8988T (cell line): ENCODE data around the gene FXYD7.
"Not testable (repeated sequence)": the region's sequence is repeated elsewhere in the genome, so short reads cannot be mapped to it uniquely, and the experiment has no call there.

Experiments used
- DNase-seq: peaks from one replicate; pipeline ENCODE4 v3.0.0; 2011

Gene FXYD7

GRCh38 chr19:35146746-35147459 lies 3.8 kb downstream of the FXYD7 start:
- no peak for DNase-seq

GRCh38 chr19:35149463-35149862 lies 6.4 kb downstream of the FXYD7 start:
- no peak for DNase-seq

DNA sequence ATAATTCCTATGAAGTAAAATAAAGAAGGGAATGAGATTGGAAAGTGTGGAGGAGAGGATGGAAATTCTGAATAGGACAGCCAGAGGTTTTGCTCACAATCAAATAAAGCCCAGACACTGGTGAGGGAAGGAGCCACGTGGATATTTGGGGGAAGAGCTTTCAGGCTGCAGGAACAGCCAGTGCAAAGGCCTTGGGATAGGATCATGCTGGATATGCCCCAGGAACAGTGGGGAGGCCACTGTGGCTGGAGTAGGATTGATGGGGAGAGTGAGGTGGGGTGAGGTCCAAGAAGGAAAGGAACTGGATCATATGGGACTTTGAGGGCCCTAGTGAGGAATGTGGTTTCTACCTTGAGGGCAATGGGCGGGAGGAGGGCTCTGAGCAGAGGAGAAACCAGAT lies 7.4 kb downstream of the FXYD7 start:
- no peak for DNase-seq

DNA sequence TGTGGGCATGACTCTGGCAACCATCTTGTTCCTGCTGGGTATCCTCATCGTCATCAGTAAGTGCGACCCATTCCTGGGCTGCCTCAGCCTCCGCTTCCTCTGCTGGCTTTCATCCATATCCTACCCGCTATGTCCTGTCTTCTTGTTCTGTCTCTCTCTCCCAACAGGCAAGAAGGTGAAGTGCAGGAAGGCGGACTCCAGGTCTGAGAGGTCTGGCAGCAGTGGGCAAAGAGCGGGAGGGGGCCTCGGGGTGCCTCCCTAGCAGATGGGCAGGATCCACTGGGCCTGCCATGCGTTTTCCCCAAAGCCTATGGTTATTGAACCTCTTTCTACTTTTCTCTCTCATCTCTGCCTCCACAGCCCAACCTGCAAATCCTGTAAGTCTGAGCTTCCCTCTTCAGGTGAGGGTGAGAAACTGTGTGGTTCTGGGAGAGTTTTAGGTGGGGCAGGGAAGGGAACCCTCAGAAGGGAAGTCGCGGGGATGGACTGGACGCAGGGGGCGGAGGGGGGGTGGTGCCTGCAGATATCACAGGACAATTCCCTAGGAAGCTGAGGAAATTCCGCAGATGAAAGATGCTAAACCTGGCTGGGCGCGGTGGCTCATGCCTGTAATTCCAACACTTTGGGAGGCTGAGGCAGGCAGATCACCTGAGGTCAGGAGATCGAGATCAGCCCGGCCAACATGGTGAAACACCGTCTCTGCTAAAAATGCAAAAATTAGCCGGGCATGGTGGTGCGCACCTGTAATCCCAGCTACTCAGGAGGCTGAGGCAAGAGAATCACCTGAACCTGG lies 8.4 kb downstream of the FXYD7 start:
- DNase-seq, result no peak

DNA sequence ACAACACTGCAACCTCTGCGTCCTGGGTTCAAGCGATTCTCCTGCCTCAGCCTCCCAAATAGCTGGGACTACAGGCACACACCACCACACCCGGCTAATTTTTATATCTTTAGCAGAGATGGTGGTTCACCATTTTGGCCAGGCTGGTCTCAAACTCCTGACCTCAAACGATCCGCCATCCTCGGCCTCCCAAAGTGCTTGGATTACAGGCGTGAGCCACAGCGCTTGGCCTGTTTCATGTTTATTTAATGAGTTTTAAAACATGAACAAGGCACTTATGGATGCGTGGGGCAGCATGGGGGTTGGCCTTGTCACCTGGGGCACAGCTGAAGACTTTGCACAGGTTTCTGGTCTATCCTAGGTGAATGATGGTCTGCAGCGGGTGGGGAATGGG lies 10.1 kb downstream of the FXYD7 start:
- not testable (repeated sequence) for DNase-seq

- peak; percentile 87 for DNase-seq
These were observed 10.9 kb downstream of the FXYD7 start for GRCh38 chr19:35153701-35154524.

GRCh38 chr19:35154525-35155406 lies 11.7 kb downstream of the FXYD7 start, which contains the start of gene FXYD5:
Gene FXYD5, plus strand, starts transcription at chr19:35154735. Its CDS starts 816 bp downstream, at chr19:35155551.
- peak; percentile 85 for DNase-seq

GRCh38 chr19:35155441-35155840 lies 12.4 kb downstream of the FXYD7 start:
- DNase-seq, result no peak

DNA sequence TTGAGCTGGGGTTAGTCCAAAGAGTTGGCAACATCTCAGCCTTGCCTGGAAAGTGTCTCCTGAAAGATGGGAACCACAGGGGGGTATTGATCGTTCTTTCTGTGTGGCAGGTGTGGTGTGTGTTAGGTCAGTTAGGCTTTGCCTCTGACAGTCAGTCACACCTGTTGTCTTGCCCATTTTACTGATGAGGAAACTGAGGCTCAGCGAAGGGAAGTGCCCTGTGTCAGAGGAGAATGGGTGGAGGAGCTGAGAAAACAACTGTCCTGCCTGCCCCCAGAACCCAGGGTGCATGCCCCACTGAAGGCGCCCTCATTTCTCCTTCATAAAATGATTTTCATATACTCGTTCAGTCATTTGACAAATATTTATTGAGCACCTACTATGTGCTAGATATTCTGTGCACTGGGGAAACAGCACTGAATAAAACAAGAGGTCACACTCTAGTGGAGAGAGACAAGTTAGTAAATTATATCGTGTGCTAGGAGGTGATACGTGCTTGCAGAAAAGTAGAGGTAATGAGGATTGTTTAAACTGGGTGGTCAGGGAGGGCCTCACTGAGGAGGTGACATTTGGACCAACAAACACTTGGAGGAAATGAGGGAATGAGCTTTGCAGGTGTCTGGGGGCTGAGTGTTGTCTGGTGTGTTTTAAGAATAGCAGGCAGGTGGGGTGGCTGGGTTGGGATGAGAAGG lies 13.1 kb downstream of the FXYD7 start:
- DNase-seq, result no peak

DNA sequence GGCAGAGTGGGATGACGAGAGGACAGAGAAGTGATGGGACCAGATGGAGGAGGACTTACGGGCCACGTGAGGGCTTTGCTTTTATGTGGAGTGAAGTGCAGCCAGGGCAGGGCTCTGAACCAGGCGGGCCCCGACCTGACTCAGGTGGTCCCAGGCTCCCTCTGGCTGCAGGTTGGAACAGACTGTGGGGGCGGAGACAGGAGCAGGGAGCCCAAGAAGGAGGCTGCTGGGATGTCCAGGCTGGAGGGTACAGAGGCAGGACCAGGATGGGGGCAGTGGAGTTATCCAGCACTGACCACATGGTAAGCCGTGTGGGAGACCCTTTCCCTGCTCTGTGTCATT lies 13.6 kb downstream of the FXYD7 start:
- no peak for DNase-seq

DNA sequence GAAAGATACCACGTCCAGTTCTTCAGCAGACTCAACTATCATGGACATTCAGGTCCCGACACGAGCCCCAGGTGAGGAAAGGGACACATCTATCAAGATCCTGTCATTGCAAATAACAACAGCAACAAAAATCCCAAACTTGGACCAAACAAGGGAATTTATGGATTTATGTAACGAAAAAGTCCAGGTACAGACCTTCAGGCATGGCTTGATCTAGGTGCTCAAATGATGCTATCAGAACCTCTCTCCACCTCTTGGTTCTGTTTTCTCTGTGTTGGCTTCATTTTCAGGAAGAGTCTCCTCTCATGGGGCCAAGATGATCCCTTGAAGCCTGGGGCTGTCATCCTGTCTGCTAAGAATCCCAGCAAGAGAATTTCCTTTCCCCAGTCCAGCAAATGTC lies 14.4 kb downstream of the FXYD7 start:
- DNase-seq, result no peak

DNA sequence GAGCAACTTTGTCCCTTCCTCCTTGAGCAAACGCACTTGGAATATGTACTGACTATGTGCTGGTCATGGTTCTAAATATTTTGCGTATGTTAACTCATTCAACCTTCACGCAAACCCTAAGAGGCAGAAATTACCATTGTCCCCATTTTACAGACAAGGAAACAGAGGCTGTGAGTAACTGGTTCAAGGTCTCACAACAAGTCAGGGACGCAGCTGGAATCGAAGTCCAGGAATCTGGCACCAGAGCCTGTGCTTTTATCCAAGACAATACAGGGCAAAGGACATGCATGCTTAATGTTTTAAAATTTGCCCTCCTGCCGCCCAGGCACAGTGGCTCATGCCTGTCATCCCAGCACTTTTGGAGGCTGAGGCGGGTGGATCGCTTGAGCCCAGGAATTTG lies 16.6 kb downstream of the FXYD7 start:
- DNase-seq, result no peak

DNA sequence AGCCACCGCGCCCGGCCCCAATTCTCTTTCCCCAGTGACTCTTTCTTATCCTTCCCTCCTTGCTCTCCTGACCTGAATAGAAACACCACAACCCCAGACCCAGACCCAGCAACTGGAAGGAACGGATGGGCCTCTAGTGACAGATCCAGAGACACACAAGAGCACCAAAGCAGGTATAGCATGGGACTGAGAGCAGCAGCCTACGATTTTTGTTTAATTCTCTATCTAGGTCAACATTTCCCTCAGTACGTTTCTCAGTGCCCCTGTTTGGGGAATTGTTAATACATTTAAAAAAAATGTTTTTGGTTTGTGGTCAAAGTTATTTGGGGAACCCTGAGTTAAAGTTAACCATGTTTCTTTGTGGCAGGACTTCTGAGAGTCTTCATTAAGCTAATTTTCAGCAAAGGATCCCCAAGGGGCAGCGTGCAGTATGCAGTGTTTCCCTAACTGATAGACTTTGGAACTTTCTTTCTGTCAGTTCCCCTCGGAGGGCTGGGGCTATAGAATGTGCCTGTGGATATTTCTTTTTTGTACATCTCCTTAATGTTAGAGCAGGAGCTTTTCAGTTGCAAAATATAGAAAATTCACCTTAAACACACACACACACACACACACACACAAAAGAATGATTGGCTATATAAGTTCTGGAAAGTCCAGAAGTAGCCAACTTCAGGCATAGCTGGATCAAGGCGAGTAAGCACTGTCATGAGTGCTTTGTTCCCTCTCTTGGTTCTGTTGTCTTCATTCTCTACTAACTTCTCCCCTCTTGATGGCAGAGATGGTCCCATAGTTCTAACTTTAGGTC lies 17.8 kb downstream of the FXYD7 start:
- no peak for DNase-seq

DNA sequence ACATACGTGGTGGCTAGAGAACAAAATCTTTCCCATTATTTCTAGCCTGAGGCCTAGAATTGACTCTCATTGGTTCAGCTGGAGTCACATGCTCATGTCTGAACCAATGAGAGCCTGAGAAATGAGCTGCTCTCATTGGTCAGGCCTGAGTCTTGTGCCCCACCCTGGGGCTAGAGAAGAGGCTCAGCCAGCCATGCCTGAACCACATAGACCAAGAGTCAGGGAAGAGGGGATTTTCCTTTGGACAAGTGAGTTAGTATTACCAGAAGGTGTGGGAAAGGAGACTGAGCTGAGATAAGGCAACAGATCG lies 18.3 kb downstream of the FXYD7 start:
- DNase-seq, result no peak

- DNase-seq, result no peak
These were observed 19.6 kb downstream of the FXYD7 start for GRCh38 chr19:35162471-35163326.

- no peak for DNase-seq
These were observed 21.4 kb downstream of the FXYD7 start for GRCh38 chr19:35164418-35164817.

GRCh38 chr19:35165200-35166058 lies 22.4 kb downstream of the FXYD7 start:
- no peak for DNase-seq

DNA sequence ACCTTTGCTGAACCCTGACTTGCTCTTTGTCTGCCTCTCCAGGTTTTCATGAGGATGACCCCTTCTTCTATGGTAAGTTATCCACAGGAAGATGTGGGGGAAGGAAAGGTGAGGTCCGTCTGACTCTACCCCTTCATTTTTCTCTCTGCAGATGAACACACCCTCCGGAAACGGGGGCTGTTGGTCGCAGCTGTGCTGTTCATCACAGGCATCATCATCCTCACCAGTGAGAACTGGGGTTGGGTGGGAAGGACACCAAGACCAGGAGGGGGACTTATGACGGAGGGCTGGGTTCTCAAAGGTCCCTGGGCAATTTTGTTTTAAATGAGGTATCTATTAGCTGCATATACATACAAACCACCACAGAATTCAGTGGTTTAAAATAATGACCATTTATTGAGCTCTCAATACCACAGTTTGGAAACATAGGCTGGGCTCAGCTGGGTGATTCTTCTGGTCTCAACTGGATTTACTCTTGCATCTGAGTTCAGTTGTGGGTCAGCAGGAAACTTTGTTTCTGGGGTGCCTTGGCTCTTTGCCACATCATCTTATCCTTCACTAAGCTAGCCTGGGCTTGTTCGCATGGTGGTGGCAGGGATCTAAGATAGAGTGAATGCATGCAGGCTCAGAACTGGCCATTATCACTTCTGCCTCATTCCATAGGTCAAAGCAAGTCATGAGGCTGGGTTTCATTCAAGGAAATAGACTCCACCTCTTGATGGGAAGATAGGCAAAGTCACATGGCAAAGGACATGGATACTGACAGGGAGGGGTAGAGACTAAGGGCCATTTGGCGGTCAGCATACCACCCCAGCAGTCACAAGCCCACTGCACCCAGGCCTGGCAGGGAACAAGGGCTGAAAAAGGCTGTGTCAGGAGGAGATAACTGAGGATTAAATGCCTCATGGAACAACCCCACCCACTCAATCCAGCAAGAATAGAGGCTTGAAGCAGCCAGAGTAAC lies 23.3 kb downstream of the FXYD7 start:
- DNase-seq, result no peak
